Measurements from ENCODE around the gene IL12RB2.

DNA sequence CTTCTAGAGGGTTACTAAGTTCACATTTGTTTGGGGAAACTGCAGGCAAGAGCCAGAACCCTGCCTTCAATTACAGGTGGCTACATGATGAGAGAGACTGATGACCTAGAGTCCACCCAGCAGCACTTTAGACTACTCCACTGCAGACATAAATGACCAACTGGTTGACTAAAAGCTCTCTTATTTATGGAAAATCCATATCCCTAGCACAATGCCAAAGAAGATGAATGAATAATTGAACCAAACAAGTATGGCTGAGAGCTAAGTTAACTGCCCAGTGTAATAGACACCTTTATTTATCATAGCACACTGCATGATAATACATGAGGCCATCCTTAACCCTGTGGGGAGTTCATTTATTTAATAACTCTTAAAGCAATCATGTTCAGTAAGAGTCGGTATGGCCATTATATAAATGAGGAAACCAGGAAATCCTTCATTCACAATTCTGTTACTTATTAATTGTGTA is 60.4 kb downstream of the IL12RB2 start:
- TF ChIP-seq, protein P1, sequence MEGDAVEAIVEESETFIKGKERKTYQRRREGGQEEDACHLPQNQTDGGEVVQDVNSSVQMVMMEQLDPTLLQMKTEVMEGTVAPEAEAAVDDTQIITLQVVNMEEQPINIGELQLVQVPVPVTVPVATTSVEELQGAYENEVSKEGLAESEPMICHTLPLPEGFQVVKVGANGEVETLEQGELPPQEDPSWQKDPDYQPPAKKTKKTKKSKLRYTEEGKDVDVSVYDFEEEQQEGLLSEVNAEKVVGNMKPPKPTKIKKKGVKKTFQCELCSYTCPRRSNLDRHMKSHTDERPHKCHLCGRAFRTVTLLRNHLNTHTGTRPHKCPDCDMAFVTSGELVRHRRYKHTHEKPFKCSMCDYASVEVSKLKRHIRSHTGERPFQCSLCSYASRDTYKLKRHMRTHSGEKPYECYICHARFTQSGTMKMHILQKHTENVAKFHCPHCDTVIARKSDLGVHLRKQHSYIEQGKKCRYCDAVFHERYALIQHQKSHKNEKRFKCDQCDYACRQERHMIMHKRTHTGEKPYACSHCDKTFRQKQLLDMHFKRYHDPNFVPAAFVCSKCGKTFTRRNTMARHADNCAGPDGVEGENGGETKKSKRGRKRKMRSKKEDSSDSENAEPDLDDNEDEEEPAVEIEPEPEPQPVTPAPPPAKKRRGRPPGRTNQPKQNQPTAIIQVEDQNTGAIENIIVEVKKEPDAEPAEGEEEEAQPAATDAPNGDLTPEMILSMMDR (IDR thresholded peaks at IDR 0.05; ENCODE audit: low read length), result no peak
- no peak for TF ChIP-seq EZH2 (IDR thresholded peaks at IDR 0.05; ENCODE audit: borderline replicate concordance, low read length)
